Left cardiac atrium (tissue), 4 donors: ENCODE data around the gene ERC2. TPM values are rescaled to one million over a fixed set of nuclear protein-coding genes. Genes with fewer than 3 reads are reported as not detected.

Experiments
- ATAC-seq, 2 donors: fragments of 200-7000 bp; cut with Tn5 transposase; one replicate each; pipeline ENCODE4 v1.9.1; 2020; ENCODE audit warnings: mild to moderate bottlenecking in 2 of 2, moderate library complexity in 2 of 2
- DNase-seq: peaks from one replicate; pipeline ENCODE4 v3.0.0-alpha.2; 2020
- intact Hi-C, 2 donors: fragments of 100-400 bp; cut with DNase I; formaldehyde crosslinking; loops; one replicate each; pipeline versions ENCODE4 v1.14.1 to v1.15.1; 2022 to 2023
- total RNA-seq, 2 donors: library from RNA; stranded (reverse); fragmentation: NEBNext Ultra II Directional; extraction: Animal tissue kit (Norgen Biotek cat#: 25700); gene quantifications; one replicate each; pipeline ENCODE4 v1.2.1, GENCODE V29; 2021
- donor health status: DM: no; HTN: yes; CAD: no.
- donor health status: DM: no; HTN: yes; CAD: no; lungs with severe emphysema.
- donor health status: DM: yes; HTN: yes; CAD: no.
- donor health status: Dilated cardiomyopathy.

ERC2 gene
- total RNA-seq, 2 donors from 2014 or later, result 2.6 to 3.6 TPM

DNA sequence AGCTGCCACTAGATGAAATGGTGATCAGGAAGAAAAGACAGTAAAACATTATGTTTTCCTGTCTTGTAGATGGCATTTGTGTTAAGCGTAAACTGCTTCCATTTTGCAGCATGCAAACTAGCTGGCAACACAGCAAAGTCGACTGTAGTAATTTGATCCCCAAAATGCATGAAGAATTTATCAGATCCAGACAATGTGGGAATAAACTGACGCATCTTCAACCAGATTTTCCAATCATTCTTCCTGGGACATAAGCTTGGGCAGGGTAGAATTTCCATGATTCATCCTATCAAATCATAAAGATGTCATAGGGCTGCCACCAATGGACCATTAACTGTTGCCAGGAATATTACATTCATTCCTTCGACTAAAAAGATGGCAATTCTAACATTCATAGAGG is 260.3 kb downstream of the ERC2 start:
- no peak for ATAC-seq
- intact Hi-C loops, result no loop called here
- no peak for DNase-seq

DNA sequence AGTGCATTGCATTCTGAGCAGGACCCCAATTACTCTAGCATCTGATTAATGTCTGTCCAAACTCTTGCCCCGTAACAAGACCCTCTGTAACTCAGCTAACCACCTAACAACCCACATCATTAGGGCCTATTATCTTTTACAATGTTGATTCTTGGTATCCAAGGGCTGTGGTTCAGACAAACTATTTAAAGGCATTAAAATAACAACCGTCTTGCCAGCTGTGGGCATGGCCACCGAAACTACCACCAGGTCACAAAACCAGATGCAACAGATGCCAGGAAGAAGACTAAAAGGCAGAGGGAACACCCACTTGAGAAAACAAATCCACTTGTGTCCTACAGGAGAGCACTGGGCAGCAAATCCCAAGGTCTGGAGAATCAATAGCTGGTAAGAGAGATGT is 262.9 kb downstream of the ERC2 start:
- intact Hi-C loops, result no loop called here
- ATAC-seq (no peak), DNase-seq (no peak)

DNA sequence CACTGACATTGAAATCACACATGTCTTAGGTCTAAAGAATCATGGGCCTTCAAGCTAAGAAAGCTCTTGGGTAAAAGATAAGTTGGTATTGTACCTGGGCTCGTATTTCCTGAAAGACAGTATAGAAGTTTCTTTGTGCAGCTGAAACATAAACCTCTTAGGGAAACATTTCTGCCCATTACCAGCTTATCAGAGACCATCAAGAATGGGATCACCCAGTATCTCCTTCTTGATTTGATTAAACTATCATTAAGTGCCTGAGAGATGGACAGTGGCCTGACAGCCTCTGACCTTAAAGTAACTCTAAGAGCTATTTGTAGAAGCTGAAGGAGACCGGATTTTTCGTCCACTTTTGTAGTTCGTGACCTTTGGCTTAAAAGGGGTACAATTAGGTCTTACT is 265.3 kb downstream of the ERC2 start:
- ATAC-seq (no peak), DNase-seq (no peak)
- intact Hi-C loops, result no loop called here

DNA sequence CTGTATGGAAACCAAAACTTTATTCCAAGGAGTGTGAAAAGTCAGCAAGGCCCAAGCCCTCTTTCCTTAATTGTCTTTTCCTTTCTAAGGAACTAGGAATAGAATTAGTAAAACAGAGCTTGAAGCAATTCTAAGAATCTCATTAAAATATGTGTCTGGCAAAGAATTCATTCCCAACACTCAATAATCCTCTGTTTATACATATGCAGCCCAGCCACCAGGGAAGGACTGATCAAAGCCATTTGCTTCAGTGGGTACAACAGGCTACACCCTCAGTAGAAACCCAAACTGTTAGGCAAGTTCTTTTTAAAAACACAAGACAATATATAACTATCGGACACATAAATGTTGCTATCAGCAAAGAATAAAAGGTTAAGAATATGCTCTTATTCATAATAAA is 266.9 kb downstream of the ERC2 start:
- intact Hi-C loops, result no loop called here
- no peak for DNase-seq
- ATAC-seq, result no peak

DNA sequence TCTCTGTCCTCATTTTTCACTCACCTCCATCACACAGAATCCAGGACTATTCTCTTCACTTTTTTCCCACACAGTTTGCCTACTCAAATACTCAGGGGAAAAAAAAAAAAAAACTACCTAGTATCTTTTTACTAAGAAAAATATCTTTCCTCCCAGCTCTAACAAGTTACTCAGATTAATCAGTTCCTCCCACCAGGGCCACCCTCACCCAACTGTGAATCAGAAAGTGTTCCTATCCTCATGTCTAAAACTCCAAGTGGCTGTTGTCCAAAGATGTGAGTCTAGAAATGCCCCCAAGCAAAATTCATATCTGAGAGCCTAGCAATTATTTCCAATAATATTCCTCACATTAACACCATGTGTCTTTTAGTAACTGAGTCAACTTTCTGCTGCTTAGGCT is 268.0 kb downstream of the ERC2 start:
- no peak for ATAC-seq
- DNase-seq, result no peak
- intact Hi-C loops, result no loop called here

DNA sequence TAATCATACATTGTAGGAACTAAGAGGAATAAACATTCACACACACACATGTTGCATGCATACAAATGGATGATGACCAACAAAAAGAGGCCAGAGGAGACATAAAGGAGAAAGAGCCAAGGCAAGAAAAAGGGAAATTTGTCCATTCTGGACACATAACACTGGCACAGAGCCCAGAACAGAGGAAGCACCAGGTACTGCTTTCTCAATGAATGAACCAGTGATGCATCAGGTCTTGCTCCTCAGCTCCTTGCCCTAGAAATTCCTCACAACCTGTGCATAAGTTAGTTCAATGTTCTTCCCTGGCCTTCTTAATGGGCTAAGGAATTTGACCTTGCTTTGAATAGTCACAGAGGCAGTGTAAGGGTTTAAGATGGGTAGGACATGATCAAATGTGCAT is 270.3 kb downstream of the ERC2 start:
- ATAC-seq, result peak in 1 of 2 donors; percentile 41
- intact Hi-C loops, result no loop called here

DNA sequence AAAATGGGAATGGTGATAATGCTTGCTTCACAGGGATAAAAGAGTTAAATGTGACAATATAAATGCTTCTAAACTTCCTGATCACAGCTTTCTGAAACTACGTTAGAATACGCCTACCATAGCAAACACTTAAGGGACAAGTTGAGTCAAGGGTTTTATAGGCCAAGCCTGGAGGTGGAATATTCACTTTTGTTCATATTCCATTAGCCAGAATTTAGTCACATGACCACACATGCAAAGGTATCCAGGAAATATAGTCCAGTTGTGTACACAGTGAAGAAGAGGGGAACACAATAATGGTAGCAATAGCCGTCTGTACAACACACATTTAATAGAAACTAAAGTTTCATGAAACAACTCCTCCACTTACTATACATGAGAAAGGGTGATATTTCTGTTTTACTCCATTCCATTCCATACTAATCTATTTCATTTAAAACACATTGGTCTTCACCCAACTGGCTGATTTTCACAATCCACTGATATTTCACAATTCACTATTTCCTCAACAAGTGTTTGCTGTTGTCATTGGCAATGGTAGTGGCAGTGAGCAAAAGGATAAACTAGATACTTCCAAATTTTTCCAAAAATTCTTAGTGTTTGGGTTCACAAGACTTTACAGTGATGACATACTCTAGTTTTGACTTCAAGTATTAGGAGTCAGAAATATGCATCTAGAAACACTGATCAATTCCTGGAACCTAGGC is 270.9 kb downstream of the ERC2 start:
- no peak for DNase-seq
- ATAC-seq, result peak; percentile 69 to 77
- intact Hi-C loops, result no loop called here

More for the DNA sequence above, 270.3 kb downstream of the ERC2 start:
- DNase-seq, result no peak

DNA sequence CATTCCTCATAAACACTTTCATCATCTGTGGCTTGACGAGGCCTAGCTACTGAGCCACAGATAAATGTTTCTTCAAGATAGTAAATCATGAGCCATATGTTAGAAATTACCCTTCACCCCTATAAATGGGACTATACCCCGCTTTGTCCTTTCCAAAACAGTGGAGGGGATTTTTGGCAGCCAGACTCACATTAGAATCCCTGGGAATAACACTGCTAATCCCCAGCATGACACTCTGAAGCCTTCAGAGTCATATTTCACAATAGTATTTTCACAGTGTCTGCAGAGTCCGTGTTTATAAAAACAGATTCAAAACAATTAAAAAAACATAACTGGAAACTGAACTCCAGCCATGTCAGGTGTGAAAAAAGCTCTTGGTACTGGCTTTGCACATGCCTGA is 271.6 kb downstream of the ERC2 start:
- ATAC-seq (peak; percentile 35 to 49), DNase-seq (no peak)
- intact Hi-C loops, result no loop called here

DNA sequence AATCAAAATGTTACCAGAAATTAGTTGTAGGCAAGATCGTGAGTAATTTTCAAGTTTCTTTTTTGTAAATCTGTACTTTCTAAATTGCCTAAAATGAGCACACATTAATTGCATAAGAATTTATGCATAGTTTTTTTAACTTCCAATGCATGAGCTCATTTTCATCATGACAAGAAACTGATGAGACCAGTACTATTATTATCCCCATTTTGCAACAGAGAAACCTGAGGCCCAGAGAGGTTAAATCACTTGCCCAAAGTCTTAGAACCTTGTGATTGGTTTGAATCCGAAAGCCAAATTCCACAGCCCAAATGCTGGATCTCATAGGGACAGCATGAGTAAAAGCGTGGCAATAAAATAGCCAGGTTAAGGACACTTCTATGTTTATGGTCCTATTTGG is 274.7 kb downstream of the ERC2 start:
- DNase-seq, result no peak
- intact Hi-C loops, result no loop called here
- no peak for ATAC-seq

DNA sequence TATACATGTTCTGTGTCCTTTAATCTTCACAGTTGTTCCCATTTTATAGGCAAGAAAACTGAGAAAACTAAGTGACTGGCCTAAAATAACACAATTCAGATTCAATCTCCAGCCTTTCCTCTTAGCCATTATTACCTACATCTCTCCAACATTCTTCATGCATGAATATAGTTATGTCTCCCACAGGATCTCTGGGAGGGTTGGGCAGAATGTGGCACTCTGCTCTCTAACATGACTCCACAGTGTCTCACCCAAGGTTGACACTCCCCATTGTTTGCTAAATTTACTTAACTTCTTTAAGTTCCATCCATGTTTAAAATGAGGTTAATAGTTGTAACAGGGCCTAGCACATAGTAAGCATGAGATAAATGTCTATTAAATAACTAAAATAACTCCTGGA is 276.3 kb downstream of the ERC2 start:
- ATAC-seq, result no peak
- intact Hi-C loops, result no loop called here
- DNase-seq, result no peak

DNA sequence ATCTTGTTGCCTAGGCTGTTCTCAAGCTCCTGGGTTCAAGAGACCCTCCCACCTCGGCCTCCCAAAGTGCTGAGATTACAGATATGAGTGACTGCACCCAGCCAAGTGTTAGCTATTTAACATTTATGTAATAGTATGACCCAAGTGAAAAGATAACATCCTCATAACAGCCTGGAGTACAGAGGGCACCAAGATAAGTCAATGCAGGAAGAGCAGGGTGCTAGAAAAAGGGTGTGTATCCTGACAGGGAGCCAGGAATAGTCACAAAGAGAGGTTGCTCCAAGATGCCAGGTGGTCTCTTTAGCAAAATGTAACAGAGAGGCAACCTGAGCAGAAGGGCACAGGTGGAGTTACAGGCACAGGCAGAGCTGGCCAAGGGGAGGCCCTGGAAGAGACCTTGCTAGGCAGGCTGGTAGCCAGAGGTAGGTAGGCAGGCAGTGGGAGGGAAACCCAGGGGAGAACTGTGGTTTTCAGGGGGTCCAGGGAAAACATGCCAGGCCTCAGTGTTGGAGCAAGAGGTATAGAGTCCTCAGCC is 277.4 kb downstream of the ERC2 start:
- ATAC-seq, result no peak
- intact Hi-C loops, result no loop called here

DNA sequence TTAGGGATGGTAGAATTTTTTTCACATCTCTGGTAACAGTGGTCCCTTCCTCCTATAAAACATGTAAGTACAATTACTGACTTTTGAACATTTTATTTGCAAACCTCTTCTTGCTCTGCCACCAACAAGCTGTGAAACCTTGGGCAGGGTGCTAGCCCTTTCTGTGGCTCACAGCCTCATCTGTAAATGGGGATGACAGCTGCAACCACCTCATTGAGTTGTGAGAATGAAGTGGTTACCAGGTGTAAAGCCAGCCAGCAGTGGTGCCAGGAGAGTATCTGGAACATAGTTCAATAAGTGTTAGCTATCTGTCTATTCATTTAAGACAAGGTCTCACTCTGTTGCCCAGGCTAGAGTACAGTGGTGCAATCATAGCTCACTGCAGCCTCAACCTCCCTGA is 278.1 kb downstream of the ERC2 start:
- DNase-seq, result no peak
- intact Hi-C loops, result no loop called here
- ATAC-seq, result no peak

More for the DNA sequence above, 277.4 kb downstream of the ERC2 start:
- no peak for DNase-seq

DNA sequence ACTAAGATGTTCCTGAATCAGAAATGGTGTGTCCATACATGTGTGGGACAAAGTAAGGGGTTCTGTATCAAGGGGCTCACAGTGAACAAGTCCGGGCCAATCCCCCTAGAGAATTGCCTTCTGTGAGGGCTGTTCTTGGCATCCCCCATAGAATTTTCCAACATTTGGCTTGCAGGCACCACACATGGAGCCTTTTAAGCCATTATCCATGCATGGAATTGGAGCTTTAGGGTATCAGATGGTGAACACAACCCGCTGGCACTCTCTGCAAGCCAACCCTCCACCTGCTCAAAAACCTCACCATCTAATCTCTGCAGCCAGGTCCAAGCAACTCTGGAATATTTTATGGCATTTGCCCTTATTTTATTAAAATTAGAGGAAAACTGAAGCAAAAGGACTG is 278.7 kb downstream of the ERC2 start:
- DNase-seq (no peak), ATAC-seq (no peak)
- intact Hi-C loops, result no loop called here

DNA sequence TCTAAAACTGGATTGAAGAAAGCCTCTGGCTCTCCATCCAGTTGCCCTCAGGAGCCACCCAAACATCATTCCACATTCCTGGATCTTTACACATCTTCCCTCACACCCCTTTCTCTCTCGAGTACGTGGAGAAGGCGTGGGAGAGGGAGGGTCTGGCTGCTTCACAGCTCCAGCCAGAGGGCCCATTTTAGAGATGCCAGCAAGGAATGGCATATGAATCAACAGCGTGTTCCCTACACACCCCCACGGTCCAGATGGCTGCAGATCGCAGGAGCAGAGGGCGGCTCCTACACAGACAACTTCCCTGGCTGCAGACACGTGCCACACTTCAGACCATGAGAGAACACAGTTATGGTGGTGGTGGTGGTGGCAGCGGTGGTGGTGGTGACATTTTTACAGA is 280.1 kb downstream of the ERC2 start:
- ATAC-seq (no peak), DNase-seq (no peak)
- intact Hi-C loops, result no loop called here

DNA sequence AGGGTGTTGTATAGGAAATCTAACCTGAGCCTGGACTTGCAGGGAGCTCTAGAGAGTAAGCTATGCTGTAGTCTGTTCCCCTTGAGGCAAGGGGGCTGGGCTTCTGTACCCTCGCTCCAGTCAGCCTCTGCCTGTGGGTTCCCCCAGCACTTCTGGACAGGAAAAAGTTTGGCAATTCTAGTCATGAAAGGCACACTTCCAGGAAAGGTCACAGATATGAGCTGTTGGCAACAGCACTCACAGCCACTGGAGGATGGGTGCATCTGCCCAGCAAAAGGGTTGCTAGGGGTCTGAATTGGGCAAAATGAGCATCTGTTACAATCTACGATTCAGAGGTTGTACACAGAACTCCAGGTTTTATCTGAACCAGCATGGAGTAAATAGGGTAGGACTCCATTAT is 281.2 kb downstream of the ERC2 start:
- no peak for DNase-seq
- no peak for ATAC-seq
- intact Hi-C loops, result no loop called here

DNA sequence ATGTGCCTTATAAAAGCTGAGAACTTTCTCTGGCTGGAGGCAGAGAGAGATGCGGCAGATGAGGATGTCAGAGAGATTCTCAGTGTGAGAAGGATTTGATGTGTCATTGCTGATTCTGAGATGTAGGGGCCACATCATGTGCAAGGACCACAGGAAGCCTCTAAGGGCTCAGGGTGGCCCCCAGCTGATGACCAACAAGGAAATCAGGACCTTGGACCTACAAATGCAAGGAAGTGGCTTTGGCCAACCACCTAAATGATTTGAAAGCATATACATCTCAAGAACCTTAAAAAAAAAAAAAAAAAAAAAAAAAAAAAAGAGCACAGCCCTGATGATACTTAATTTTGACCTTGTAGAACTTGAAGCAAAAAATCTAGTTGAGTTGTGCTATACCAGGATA is 282.4 kb downstream of the ERC2 start:
- intact Hi-C loops, result no loop called here
- DNase-seq, result no peak
- no peak for ATAC-seq

DNA sequence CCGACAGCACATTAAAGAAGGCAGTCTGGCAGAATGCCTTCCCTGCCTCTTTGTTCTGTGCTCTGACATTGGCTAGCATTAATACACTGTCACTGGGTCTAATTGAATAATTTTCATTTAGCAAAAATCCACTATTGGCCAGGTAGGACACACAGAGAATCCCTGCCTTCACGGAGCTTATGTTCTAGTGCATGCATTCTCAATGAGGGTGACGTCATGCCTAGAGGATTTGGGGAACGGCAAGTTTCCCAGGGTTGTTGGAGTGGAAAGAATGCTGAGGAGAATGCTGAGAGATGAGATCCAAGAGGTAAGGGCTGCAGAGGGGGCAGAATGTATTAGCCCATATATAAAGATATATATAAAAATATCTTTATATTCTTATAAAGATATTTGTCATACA is 284.7 kb downstream of the ERC2 start:
- DNase-seq (no peak), ATAC-seq (no peak)
- intact Hi-C loops, result no loop called here

DNA sequence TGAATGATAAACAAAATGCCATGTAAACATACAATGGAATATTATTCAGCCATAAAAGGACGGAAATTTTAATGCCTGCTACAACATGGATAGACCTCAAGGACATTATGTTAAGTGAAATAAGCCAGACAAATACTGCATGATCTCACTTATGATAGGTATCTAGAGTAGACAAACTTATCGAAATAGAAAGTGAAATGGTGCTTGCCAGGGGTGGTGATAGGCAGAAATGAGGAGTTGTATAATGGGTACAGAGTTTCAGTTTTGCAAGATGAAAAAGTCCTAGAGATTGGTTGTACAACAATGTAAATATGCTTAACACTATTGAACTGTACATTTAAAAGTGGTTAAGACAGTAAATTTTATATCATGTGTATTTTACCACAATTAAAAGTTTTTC is 287.8 kb downstream of the ERC2 start:
- no peak for DNase-seq
- intact Hi-C loops, result no loop called here
- ATAC-seq, result no peak

DNA sequence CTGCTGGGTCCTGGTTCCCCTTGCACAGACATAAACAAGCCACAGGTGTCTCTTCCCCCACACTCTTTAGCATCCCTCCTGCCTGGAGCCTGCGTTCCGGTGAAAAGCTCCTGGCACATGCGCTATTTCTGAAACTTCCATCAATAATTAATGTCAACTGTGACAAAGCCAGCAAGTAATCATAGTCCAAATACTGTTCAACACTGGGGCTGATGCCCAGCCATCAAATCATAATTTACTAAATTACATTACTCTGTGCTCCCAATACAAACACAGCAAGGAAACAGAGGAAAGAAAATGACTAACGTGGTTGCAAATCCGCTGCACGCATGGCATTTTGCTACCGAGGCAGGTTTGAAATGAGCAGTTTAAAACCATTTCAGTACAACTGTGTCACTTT is 294.7 kb downstream of the ERC2 start:
- intact Hi-C loops, result no loop called here
- ATAC-seq, result no peak
- DNase-seq, result no peak

DNA sequence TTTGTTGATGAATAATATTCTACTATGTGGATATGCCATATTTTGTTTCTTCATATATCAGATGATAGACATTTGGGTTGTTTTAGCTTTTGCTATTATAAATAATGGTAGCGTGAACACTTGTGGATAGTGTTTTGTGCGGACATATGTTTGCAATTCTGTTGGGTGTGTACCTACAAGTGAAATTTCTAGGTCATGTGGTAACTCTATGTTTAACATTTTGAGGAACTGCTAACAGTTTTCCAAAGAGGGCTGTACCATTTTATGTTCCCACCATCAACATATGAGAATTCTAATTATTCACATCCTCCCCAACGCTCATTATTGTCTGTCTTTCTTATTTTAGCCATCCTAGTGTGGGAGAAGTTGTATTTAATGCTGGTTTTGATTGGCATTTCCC is 303.8 kb downstream of the ERC2 start:
- no peak for DNase-seq
- intact Hi-C loops, result no loop called here
- ATAC-seq, result no peak

DNA sequence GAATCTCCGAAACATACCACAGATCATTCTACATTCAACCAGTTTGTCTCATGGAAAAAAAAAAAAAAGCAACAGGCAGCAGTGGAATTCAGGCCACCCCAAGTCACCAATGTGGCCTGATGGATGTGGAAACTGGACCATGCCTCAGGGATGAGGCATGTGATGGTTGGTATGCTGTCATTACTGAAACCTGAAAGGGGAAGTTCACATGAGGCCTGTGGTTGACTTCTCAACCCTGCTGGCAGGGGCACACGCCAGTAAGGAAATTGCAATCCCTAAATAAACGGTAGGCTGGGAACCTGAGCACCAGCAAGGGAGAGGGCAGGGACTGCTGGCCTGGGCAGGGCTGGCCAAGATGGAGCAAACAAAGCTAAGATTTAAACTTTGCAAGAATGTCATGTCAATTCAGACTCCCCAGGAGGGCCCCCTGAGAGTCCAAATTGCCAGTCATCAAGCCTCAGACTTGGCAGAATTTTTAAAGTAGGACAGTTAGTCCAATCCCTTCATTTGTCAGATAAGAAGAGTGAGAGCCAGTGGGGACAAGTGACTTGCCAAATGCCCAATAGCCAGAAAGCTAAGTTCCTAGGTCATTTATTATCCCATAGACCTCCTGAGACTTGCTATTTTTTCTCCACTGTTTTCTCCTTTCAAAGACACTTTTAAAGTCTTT is 310.4 kb downstream of the ERC2 start:
- intact Hi-C loops, result no loop called here
- ATAC-seq (peak; percentile 50 to 65), DNase-seq (peak; percentile 22)
